GM19468 (cell line): ENCODE results near the gene FBXL7.

ENCODE experiments used
- ATAC-seq: cut with Tn5 transposase; IDR thresholded peaks from one replicate; pipeline ENCODE4 v1.9.1; 2021; ENCODE audit warnings: mild to moderate bottlenecking, moderate library complexity, moderate number of reproducible peaks; ENCODE audit not compliant: unreplicated experiment; ENCODE audit errors: extremely low read depth

The FBXL7 gene

DNA sequence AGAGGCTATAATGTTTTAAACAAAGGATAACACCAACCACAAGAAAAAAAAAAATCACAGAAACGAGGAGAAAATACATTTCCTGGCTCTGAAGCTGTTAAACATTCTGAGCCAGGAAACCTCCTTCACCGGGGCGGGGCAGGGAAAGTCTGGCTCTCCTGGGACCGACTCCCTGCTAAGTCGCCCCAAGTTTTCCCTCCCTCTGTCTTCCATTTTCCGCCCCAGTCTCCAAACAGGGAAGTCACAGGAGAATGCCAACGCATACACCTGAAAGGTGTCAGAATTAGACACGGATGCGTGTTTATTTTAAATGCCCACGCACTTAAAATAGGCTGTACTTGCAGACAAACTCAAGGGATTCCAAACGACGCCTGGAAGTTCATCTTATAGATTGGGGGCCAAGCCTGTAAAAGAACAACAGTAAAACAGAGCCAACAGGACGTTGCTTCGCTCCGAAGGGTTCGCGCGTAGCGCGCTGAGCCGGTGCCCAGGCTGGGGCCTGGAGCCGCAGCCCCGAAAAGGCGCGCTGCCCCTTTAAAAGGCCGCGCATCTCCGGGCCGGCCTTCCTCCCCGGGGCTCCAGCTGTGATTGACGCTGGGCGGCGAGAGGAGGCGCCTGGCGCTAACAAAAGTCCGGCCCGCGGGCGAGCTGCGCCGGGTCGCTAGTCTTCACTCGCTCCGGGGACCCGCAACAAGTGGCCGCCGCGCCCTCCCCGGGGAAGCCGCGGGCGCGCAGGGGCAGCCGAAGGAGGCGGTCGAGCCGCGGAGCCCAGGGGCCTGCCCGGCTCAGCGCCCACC, at the start of gene FBXL7:
Gene FBXL7, plus strand, starts transcription at position 653 of the 797 bp plus-strand sequence.
- no peak for ATAC-seq

DNA sequence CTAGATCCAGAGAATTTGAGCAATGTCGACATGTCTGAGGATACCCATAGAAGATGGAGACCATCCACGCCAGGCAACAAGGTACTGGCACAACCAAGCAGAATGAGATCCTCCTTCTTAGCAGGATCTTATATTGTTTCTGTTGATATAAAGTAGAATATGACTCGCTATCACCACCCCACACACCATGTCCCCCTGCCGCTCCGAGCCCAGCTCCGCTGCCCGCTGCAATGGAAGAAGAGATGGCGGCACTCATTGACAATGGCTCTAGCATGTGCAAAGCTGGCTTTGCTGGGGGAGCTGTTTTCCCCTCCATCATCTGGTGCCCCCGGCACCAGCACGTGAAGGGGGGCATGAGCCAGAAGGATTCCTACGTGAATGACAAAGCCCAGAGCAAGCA, 49.5 kb upstream of the FBXL7 start:
- no peak for ATAC-seq

DNA sequence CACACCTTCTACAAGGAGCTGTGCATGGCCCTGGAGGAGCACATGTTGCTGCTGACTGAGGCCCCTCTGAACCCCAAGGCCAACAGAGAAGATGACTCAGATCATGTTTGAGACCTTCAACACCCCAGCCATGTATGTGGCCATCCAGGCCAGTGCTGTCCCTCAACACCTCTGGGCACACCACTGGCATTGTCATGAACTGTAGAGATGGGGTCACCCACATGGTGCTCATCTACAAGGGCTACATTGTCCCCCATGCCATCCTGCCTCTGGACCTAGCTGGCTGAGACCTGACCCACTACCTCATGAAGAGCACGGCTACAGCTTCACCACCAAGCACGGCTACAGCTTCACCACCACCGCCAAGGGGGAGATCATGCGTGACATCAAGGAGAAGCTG, 49.0 kb upstream of the FBXL7 start:
- ATAC-seq = no peak

DNA sequence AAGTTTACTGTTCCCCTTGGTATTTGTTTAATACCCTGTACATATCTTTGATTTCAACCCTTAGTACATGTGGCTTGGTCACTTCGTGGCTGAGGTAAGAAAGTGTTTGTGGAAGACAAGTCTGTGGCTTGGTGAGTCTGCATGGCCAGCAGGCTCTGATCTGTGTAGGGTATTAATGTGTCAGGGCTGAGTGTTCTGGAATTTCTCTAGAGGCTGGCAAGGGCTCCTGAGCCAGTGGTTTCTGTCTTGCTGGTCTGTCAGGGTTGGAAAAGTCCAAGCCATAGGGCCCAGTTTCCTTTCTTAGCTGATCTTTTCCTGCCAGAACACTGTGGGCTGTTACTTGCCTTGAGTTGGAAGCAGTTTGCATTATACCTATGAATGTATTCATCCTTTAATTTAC, 48.0 kb upstream of the FBXL7 start:
- ATAC-seq = no peak

DNA sequence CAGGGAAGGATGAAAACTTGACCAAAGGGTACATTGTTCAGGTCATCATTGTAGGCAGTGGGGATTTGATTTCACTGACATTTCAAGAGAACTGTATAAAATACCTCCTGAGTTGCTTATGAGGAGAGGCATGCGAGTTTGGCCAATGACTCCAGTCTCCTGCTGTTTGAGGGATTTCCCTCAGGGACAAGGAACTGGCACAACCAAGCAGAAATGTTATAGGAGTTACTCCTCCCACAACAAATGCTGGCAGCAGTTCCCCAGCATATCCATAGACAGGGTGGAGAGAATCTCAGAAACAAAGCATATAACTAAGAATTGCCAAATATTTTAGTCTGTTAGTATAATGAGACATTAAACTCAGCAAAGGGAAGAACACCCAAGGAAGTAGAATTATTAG, 47.2 kb upstream of the FBXL7 start:
- no peak for ATAC-seq

DNA sequence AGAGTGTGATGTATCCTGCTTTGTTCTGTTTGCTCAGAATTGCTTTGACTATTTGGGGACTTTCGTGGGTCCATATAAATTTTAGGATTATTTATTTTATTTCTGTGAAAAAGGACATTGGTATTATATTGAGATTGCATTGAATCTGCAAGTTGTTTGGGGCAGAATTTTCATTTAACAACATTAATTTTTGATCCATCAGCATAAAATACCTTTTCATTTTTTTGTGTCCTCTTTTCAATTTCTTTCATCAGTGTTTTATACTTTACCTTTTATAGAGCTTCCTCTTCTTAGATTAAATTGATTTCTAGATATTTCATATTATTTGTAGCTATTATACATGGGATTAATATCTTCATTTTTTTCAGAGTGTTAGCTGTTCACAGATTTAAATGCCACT, 40.8 kb upstream of the FBXL7 start:
- no peak for ATAC-seq

DNA sequence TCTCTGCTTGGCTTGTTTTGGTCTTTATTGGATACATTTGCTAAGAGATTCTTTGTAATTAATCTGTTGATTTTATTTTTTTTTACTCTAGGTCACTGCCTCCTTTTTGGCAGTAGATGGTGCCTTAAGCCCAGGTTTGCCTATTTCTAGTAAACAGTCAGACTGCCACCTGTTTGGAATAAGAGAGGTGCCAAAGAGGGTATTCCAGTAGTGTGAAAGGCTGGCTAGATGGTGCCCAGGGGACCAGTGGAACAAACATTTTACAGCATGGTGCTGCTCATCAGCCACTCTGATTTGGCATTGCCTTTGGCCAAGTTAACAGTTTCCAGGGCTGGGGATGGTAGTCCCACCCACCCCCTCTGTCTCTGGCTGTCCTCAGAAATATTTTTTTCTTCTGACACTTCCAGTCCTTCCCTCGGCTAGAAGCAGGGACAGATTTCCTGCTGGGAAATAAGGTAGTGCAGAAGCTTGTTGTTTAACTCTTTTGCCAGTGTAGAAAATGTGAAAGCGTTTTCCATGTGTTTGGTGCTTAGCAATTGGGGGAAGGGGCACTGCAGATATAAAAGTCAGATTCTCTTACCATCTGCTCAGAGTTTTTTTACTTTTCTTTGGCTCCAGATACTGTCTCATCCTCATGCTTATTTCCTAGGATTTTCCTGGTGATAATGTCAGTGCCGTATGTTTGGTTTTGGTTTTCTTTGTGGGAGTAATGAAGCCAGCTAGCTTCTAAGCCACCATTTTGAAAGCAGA, 36.6 kb upstream of the FBXL7 start:
- ATAC-seq = no peak

DNA sequence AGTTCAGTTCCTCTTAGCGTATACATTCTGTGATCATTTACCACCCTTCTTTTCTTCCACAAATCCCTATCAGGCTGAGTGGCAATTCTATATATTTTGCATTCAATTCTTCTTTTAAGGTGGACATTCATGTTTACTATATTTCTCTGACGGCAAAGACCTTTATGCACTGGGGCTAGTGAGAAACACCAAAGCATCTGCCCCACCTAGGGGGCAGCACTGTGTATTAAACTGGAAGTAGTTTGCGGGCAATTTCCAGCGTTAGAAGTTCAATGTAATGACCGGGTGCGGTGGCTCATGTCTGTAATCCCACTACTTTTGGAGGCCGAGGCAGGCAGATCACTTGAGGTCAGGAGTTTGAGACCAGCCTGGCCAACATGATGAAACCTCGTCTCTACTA, 27.9 kb upstream of the FBXL7 start:
- no peak for ATAC-seq

DNA sequence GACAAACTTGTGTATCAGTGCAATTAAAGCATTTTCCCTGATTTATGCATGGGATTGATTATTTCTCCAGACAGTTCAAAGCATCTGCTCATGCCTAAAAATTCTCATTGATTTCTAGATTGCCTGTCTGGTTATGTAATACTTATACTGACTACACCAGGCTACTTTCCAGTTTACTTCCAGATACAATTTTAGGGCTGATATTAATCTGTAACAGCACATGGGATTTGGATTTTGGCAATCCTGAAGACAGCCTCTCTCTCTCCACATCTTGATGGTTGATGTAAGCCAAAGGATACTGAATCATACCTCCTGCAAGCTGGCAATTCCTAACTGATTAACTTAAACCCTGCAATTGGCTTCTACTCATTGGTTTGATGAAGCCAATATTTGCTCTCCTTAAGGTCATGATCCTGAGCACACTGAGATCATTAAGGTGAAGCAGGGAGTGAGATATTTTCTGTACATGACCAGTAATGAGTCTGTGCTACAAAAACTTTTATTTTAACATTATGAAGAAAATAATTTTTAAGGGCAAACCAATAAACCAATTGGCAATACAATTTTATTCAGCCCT, 25.7 kb upstream of the FBXL7 start:
- no peak for ATAC-seq

DNA sequence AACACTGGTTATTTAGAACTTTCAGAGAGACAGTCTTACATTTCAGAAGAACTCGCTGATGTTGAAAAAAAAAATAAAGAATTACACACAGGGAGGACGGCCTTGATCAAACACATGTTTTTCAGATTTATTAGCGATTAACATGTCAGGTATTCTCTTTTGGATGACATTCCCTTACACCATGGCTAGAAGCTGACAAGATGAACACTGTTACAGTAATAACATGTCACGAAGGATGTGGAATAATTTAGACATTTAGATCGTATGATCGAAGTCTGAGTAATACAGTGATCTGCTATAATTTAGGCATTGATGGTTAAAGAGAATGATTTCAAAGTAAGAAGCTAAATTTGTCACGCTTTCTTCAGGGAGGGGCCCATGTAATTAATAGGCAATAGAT, 24.6 kb upstream of the FBXL7 start:
- ATAC-seq = no peak

DNA sequence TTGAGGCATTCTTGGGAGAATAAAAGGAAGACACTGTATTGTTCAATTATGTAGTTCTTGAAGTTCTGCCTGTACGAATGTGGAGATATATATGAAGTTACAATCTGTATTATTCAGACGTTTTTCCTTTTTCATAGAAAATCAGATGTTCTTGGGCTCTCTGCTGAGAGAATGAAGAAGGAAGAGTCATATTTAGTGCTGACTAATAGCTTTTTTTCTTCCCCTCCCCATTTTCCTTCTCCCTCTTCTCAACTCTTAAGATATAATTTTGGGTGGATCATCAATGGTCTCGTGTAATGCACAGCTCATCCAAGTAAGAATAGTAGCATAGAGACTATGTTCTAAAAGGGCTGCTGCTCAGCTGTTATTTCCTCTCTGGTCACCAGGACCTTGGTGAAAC, 23.0 kb upstream of the FBXL7 start:
- ATAC-seq = no peak

DNA sequence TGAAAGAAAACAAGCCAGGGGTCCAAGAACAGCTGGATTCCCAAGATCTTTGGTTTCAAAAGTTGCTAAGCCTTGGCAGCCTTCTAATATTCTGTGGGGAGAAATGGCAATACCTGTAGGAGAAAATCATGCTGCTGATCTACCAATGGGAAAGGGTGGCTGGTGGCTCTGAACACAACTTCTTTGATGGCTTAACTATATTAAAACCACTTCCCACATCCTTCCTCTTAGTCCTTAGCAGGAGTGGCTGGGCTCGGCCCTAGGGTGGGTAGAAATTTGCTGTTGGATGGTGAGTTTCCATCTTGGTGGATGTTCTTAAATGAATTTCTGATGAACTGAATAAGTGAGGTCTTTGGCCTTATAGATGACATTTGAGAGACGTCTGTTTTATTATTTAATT, 19.5 kb upstream of the FBXL7 start:
- no peak for ATAC-seq

DNA sequence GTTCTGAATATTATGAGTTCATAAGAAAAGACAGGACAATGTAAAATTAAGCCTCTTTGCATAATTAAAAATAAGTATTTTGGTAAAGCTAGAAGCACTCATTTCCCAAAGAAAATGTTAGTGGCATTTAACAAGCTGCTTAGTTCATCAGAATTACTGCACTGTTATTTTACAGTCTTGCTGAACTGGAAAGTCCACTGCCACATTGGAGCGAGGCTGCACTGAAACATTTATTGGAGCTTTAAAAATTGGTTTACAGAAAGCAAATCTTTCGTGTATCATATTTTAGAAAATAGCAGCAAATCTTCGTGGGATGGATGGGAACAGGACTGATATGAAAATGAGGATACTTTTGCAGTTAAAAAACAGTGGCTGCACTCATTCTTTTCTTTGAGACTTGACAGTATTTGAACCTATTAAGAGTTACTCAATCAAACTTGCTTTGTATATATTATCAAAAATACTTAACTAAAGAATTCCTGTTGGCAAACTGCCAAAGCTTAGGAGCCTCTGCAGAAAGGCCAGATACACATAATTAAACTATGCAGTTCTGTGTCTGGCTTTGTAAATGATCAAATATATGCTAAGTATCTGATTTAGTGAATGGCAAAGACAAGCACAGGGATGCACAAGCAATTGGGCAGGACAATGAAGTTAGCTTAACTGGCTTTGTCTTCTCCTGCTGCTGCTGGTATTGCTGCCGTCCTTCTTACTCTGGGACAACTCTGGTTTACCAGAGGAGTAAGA, 16.5 kb upstream of the FBXL7 start:
- ATAC-seq = no peak

DNA sequence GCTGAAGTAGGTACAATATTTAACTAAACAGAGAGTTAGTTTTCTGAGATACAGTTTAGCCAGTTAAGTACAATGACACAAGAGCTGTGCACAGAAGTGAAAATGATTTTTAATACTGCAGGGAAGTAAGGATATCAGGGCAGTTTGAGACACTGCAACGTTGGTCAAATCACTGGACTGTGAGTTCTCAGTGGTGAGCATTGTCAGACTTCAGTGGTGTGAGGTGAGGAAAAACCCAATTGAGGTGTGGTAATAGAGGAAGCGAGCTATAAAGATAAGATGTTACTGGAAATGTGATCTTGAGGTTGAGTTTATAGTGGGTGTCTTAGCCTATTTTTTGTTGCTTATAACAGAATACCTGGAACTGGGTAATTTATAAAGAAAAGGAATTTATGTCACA, 12.8 kb upstream of the FBXL7 start:
- ATAC-seq = no peak

DNA sequence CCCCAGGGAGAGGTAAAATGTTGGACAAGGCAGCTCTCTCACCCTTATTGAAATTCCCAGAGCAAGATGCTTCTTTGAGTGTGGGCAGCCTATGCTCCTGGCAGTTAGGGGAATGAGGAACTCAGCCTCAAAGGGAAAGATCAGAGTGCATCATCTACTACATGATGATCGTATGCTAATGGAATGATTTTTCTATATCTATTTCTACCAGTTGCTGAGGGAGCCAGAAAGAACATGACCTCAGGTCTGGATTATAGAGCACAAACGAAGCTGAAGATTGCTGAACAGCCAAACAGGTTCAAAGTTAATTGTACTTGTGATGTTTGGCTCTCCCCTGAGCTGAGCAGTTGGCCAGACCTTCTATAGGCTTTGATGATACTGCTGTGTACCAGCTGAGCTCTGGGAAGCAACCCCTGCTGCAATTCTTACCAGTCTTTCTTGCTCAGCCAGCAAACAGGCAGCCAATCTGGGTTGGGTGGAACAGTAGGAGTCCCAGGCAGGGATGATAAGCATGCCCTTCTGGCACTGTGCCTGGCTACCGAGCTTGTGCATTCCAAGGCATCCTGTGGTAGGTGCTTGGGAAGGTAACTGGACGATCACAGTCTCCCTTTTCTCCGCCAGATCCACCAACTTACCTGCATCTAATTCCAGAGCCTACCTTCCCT, 10.3 kb upstream of the FBXL7 start:
- ATAC-seq = no peak

DNA sequence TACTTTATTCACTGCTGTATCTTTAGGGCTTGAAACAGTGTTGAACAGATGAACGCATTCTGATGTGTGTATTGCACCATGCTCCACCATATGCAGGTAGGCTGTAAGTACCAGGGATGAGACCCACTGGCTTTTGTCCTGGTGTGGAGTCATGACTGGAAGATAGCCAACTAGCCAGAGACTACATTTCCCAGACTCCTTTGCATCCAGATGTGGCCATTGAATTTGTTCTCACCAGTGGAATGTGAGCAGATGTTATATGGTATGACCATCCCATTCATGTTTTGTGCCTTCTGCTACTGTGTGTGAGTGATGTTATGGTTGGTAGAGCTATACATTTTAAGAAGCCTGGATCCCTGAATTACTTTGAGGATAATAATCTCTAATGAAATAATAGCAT, 7.4 kb upstream of the FBXL7 start:
- ATAC-seq = no peak

DNA sequence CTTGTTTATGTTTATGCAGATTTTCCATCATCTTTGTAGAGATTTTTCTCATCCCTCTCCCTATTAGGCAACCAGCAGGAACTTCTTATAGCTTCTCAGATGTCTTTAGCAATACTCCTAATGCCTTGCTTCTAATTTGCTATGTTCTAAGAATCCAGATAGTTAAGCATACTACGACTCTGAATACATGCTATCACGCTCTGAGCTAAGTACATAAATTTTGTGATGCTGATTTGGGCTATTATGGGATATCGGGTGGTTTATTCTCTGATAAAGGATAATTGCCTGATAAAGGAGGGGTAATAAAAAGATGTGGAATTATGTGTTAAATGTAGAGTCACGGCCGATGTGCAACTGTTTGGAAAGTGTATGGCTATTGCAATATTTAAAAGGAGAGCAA, 6.5 kb upstream of the FBXL7 start:
- no peak for ATAC-seq

DNA sequence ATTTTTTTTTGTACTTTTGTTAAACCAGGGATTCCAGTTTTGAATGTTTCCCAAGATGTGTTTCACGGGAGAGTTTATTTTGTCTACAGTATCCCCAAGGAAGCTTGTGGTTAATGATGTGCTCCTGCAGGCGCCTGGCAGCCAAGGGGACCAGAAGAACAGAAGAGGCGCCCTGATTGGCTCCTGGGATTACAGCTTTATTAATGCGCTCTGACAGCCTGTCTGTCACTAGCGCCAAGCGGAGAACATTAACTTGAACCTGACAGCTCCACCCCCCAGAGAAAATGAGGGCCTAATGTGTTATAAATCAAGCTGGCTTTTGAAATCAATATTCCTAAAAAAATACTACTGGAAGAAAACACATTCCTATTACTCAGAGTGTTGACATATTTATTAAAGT, 5.0 kb upstream of the FBXL7 start:
- ATAC-seq = no peak

DNA sequence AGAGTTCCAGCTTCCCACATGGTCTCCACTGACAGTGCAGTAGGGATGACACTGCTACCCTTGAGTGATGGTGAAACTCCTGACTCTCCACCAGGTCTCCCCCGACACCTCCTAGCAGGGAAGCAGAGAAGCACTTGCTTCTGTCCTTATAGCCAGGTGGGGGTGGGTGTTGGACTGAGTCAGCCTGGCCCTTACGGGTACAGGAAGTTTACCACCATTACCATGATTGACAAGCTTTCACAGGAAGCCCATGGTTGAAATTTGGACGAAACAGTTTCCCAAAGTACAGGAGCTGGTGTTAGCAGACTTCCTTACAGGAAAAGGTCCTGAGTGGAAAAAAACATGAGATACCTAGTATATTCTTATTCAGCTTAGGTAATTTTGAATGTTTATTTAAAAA, 3.1 kb upstream of the FBXL7 start:
- ATAC-seq = no peak

DNA sequence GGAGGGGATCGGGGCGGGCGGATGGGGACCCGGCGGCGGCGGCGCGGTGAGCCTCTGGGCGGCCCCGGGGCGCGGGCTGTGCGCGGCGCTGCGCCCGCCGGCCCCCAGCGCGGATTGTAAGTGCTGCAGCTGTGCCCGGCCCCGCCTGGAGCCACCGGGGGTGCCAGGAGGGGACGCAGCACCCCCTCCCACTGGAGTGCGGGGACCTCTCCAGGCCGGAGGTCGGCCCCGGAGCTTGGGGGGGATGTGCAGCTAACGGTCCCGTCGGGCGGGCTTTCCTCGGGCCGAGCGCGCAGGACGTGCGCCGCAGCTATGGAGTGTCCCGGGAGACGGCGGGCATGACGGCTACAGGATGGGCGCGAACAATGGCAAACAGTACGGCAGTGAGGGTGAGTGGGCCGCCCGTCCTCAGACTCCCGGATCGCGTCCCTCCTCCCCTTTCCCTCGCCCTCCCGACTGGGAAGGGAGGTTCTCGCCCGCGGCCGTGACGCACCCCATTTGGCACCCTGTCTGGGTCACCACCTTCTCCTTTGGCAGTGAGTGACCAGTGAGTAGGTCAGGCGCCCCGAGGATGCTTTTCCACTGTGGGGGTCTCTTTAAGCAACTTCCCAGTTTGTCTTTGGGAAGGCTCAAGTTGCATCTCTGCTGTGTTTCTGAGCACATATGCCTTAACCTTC, 483 bp downstream of the FBXL7 start:
- ATAC-seq = no peak
